GM21526 (cell line): ENCODE data around the gene TCP11X2.
A peak's percentile ranks its signal among the peaks of the same experiment; 100 is the strongest.
"Not testable (repeated sequence)": the region's sequence is repeated elsewhere in the genome, so short reads cannot be mapped to it uniquely, and the experiment has no call there.

Source experiments
- ATAC-seq: cut with Tn5 transposase; IDR thresholded peaks from one replicate; pipeline ENCODE4 v1.9.1; 2021; ENCODE audit warnings: moderate library complexity; ENCODE audit not compliant: unreplicated experiment, low FRiP score

TCP11X2 gene

DNA sequence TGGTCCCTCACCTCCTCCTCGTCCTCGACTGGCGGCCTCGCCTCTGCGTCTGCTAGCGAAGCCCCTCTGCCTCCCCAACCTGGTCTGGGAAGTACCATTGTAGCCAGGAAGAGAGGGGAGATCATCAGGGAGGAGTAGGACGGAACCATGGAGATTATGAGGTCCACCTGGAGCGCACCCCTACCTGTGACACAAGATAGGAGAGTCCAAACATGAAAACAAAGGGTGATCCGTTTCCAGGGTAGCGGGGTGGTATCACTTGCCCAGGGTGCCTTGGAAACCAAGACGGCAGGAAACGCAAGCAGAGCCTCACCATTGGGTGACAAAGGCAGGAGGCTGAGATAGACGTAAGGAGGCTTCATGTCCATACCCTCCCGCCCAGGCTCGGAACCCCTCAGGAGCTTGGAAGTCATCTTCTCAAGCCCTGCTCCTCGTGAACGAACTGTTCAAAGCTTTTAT lies at the start of gene TCP11X2:
TCP11X2 (minus strand) TSS at position 51 of the 459 bp plus-strand sequence.
- not testable (repeated sequence) for ATAC-seq

- no peak for ATAC-seq
These were observed 45.7 kb upstream of the TCP11X2 start for GRCh38 chrX:102517326-102517725.

DNA sequence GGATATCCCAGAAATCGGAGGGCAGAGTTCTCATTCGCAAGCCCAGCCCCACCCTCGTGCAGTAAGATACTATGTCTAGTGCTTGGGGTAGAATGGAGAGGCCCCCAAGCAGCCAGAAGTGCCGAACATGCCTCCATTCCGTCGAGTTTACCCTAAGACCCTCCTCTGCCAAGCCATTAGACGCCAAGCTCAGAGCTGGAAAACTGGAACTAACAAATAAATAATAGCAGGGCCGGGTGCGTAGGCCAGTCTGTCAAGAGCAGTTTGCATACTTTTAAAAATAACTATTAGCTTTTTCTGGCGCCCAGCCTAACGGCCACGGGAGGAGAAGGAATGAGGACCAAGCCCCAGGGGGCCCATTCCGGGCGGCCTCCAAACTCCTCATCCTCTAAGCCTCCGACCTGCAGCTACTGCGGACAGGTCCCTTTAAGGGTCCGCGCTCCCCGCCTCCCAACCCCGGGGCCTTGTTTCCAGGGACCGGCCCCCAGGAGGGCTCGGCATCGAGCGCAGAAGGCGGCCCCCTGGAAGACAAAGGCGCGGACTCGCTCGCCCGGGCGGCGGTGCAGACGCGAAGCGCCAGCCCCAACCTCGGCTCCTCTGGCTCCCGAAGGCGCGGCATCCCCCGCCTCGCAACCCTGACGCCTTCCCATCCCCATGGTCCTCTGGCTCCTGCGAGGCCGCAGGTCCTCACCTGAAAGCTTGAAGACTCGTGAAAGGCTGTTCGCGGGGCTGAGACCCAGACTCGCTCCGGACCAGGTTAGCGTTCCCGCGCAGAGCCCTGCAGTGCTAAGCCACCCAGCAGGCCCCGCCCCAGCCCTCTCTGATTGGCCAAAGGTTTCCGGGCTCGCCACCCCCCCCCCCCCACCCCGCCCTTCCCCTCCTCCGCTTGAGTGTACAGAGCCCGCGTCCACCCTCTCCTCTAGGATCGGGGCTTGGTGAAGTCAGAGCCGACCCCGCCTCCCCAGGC lies 44.6 kb upstream of the TCP11X2 start, which contains the start of gene TMSB15A:
TMSB15A (minus strand) TSS at position 765 of the 967 bp plus-strand sequence.
- ATAC-seq, result peak; percentile 91

GRCh38 chrX:102514536-102514935 lies 42.9 kb upstream of the TCP11X2 start:
- no peak for ATAC-seq

GRCh38 chrX:102498732-102499131 lies 27.1 kb upstream of the TCP11X2 start:
- no peak for ATAC-seq

DNA sequence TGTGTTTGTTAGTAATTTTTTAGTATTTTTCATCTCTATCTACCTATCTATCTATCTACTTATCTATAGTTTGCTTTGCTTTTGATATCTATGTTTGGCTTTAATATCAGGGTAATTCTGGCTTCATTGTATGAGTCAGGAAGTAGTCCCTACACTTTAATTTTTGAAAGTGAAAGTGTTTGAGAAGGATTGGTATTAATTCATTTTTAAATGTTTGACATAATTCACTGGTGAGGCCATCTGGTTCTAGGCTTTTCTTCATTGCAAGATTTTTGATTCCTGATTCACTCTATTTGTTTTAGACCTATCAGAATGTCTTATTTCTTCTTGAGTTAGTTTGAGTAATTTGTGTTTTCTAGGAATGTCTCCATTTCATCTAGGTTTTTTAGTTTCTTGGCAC lies 20.2 kb upstream of the TCP11X2 start:
- no peak for ATAC-seq

DNA sequence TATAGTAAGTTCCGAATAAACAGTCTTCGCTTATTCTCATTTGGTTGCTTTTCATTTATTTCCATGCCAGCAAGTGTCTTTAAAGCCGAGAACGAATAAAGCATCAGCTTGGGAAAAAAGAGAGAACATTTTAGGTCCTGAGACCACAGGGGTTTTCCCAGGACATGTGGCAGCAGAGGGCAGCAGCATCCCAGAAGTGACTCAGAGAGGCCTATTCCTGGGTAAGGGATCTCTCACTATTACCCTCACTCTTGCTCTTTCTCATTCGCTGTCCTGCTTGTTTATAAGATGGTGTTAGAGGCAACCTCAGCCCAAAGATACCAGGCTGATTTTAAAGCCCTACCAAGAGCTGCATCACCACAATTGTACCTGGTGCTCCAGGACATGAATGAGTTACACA lies 7.2 kb upstream of the TCP11X2 start:
- not testable (repeated sequence) for ATAC-seq

DNA sequence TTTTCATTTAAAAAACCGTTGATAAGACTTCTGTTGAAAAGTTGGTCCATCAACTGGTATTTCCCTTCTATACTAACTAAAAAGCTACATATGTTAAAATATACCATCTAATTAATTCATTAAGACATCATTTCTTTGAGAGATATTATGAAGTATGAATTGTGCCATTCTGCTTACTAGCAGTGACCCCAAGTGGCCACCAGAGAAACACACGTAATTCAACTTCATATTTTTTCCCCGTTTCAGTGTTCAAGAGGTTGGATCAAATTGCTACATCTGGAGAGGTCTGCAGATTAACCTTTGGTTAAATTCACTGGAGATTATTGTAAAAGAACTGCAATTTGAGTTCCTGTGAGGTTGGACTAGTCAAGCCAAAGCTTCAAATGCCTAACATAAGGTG lies 1.4 kb downstream of the TCP11X2 start:
- not testable (repeated sequence) for ATAC-seq

DNA sequence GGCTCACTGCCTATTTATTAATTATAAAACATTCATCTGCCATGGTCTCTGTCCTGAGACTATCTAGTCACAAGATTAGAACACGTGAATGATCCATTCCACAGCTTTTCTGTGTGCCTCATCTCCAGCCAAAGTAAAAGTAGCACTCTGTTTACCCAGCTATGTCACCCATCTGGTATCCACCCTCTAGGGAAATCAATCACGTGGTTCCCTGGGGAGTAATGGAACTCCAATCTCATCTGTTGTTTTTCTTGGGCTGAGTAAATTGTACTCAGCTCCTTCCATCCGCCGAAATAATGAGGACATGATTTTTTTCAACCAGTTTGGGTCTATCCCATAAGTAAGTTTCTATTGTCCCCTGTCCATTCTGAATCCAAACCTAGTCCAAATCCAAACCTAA lies 13.0 kb downstream of the TCP11X2 start:
- ATAC-seq, result not testable (repeated sequence)

DNA sequence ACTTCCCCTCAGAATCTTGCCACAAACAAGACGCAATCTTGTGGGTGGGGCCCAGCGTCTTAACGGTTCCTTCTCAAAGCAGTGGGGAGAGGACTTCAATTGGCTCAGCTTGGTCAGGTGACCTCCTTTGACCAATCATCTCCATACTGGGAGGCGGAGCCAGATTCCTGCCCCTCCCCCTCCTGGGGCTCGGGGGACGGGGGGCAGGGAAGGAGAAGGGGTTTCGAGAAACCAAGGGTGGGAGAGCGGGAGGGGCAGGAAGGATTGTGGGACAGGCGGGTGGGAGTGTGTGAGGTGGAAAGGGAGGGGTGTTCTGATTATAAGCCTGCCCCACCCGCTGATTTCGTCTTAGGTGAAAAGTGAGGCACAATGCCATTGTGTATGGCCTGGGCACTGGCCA lies 31.7 kb downstream of the TCP11X2 start, which contains the start of gene NXF2B:
NXF2B (minus strand) TSS at position 101 of the 400 bp plus-strand sequence. CDS start 59,972 bp downstream, outside the sequence.
- not testable (repeated sequence) for ATAC-seq

GRCh38 chrX:102414493-102414892 lies 57.1 kb downstream of the TCP11X2 start:
- ATAC-seq, result not testable (repeated sequence)
